ENCODE measurements around the gene ZNF134. TPM values are rescaled to one million over a fixed set of nuclear protein-coding genes. Genes with fewer than 3 reads are reported as not detected.

ZNF134 gene
- 10 to 100 TPM; 18.8 to 19.5 TPM for total RNA-seq

DNA sequence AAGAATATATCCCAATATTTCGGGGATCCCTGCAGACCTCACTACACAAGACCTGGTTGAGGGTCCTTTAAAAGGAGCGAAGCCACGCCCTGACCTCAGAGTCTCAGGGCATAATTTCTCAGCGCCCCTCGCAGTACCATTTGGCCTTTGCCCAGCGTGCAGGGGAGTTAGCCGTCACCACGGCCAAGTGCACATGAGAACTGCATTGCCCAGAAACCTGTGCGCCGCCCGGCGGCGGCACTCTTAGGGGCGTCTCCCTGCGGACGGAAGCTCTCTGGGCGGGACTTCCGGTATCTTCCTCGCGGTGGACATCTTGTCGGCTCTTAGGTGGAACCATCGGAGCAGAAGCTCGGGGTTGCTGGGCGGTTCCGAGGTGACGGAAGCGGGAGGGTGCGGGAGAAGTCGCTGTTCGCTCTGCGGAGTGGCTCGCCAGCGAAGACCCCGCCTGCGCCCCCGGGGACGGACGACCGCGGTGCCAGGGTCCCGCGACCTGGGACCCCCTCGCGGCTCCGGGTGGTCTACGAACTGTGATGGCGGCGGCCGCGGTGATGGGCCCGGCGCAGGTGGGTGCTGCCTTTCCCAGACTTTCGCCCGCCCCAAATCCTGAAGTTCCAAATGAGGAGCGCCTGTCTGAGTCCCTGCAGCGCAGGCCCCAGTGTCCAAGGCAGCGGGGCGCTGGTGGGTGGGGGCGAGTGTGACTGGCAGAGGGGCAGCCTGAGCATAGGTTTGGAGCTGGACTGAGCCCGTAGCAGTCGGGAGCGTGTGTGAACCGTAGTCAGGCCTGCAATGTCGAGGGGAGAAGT lies at the start of gene ZNF134:
ZNF134 (plus strand) TSS at position 302 of the 803 bp plus-strand sequence. CDS start 5,227 bp downstream, outside the sequence.
- H3K4me3 Mint-ChIP-seq: peak within 1 kb of the TSS; percentile 85
- DNase-seq: peak; percentile 90
- H3K4me1 Mint-ChIP-seq: peaks cover 11% of the 10 kb centered on the region
- peaks cover 50% of the 10 kb centered on the region for H3K9me3 Mint-ChIP-seq
- peaks cover 66% of the 10 kb centered on the region for H3K36me3 Mint-ChIP-seq
- peak within 1 kb of the TSS; percentile 80 for H3K27ac Mint-ChIP-seq
- H3K27me3 Mint-ChIP-seq: no peaks in the 10 kb centered on the region

DNA sequence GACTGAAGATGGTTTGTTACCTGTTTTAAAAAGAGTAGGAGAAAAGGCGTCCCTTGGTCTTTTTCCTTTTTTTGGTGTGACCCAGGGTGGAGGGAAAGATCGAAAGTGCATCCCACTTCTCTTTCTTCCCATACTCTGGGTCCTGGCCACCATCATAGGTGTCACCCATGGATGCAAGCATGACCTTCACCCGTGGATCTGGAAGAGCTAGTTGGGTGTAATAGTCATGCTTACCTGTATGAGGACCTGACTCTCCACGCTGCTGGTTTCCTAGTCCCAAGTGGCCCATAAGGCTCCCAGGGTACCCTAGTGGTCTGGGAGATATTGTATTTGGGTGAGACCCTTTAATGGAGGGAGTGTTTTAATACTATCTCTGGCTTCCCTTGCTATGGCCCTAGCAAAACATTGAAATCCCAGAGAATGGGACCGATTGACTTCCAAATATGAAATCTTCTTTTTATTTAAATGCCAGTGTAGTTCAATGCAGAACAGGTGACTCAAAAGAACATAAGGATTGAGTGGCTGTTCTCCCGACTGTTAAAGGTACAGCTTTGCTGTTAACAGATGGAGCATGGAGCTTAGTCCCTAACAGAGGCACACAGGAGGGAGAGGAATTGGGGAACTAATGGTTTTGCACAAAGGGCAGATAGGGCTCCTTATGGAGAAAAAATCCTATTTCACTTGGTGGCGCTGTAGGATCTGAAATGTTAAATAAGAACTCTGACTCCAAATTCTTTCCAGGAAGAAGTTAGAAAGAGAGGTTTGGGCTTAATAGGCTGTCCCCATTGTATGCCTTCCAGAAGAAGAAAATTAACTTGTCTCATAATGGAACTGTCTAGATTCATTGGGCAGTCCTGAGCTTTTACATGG lies 47.4 kb upstream of the ZNF134 start:
- H3K36me3 Mint-ChIP-seq: peaks cover 31% of the 10 kb centered on the region
- H3K4me3 Mint-ChIP-seq: no peak overlapping the region
- H3K27me3 Mint-ChIP-seq: no peaks in the 10 kb centered on the region
- peaks cover 65% of the 10 kb centered on the region for H3K9me3 Mint-ChIP-seq
- no peak overlapping the region for H3K27ac Mint-ChIP-seq
- peak; percentile 9 for DNase-seq
- H3K4me1 Mint-ChIP-seq: no peaks in the 10 kb centered on the region

DNA sequence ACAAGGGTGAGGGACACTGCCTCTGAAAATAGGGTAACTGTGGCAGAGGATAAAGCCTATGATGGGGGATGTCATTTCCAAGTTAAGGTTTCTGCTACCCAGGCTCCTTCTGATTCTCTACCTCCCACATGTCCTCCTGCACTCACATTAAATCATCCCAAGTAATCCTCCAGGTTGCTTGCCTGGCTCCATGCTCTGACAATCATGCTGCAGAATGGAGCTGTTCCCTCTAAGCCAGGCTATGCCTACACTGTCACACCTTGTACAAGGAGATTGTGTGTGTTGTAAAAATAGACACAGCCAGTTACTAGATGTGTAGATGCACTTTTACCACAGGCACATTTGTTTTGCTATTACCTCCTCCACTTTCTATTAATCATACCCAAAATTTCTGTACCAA lies 43.3 kb upstream of the ZNF134 start:
- Mint-ChIP-seq H3K27me3 (no peaks in the 10 kb centered on the region), H3K36me3 (peaks cover 60% of the 10 kb centered on the region), H3K4me1 (no peaks in the 10 kb centered on the region), H3K27ac (no peak overlapping the region), H3K9me3 (peaks cover 75% of the 10 kb centered on the region), H3K4me3 (no peak overlapping the region)
- DNase-seq: no peak

DNA sequence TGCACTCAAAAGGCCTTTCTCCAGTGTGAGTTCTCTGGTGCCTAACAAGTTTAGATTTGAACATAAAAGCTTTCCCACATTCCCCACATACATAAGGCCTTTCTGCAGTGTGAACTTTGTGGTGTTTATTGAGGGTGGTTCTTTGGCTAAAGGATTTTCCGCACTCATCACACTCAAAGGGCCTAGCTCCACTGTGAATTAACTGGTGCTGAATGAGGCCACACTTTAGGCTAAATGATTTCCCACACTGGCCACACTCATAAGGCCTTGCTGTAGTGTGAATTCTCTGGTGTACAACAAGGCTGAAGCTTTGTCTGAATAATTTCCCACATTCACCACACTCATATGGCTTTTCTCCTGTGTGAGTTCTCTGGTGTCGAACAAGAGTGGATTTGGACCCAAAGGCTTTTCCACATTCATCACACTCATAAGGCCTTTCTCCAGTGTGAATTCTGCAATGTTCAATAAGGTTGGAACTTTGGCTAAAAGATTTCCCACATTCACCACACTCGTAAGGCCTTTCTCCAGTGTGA lies 41.6 kb upstream of the ZNF134 start:
- Mint-ChIP-seq H3K36me3 (peaks cover 75% of the 10 kb centered on the region), H3K9me3 (peaks cover 76% of the 10 kb centered on the region), H3K27ac (no peak overlapping the region), H3K4me3 (no peak overlapping the region), H3K4me1 (peaks cover 3% of the 10 kb centered on the region), H3K27me3 (no peaks in the 10 kb centered on the region)
- DNase-seq: no peak

DNA sequence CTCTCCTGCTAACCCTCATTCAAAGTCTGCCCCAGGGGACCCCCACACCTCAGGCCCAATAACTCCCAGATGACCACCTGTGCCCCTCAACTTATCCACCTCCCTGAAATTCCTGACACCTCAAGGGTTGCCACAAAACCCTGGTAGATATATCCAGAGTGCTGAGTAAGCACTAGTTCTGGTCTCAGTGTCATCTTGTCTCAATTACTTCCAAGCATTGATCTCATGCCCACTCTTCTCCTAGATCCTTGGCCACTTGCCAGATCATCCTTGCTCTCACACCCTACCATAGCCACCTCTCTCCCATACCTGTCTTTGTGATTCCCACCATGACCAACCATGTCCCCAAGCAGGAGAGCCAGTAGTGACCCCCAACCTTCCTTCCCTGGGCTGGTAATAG lies 37.4 kb upstream of the ZNF134 start:
- Mint-ChIP-seq H3K27me3 (no peaks in the 10 kb centered on the region), H3K36me3 (peaks cover 67% of the 10 kb centered on the region), H3K27ac (peak overlapping the region; percentile 71), H3K4me3 (no peak overlapping the region), H3K9me3 (peaks cover 64% of the 10 kb centered on the region), H3K4me1 (peaks cover 16% of the 10 kb centered on the region)
- DNase-seq: no peak

DNA sequence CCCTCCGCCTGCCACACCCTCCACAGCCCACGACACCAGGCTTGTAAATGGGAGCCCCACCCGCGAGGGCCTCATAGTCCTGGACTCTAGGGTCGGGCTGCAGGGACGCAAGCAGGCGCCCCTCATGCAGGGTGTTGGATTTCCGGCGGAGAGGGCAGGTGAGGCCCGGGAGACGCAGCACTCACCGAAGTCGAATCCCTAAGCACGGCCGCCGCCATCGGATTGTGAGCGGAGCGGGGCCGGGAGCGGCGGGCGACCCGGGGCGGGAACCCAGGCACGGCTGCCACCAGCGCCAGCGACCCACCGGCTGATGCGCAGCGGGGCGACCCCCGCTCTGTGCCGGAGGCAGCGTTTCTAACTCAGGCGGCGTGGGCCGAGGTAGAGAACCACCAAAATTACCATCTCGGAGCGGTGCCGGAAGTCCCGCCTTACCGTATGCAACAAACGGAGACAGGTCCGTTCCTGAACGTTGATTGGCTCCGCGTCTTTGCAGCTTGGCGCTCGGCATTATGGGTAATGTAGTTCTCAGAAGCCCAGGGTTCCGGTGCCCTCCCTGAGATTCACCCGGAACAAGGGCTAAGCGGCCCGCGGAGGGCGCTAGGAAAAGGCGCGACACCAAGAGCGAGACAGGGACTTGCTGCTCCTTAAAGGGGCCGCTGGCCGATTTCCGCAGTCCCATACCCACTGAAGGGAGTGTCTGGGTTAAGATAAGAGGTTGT lies 35.4 kb upstream of the ZNF134 start, which contains the start of gene ZNF416:
ZNF416 (minus strand) TSS at position 425 of the 719 bp plus-strand sequence; CDS start at position 218, 207 bp downstream.
- H3K36me3 Mint-ChIP-seq: peaks cover 61% of the 10 kb centered on the region
- peaks cover 54% of the 10 kb centered on the region for H3K9me3 Mint-ChIP-seq
- peaks cover 16% of the 10 kb centered on the region for H3K4me1 Mint-ChIP-seq
- peak; percentile 94 for DNase-seq
- no peaks in the 10 kb centered on the region for H3K27me3 Mint-ChIP-seq
- H3K27ac Mint-ChIP-seq: peak within 1 kb of the TSS; percentile 81
- H3K4me3 Mint-ChIP-seq: peak within 1 kb of the TSS; percentile 82

DNA sequence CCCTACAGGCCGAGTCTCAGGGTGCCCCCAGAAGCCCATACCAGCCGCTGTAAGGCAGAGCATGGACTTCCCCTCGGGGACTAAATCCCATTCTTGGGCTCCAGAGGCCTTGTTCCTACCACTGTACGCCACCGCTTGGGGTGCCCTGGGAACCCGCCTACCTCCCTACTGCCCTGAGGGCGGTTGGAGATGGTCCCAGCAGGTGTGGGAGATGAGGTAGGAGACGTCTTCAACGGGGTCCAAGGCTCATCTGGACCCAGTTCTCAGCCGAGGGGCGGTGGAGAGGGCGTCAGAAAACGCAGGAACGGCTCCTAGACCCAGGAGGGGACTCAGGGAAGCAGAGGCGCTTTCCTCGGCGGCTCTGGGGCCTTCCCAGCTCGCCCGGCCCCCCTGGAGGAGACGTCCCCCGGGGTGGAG lies 30.9 kb upstream of the ZNF134 start:
- peaks cover 18% of the 10 kb centered on the region for H3K4me1 Mint-ChIP-seq
- H3K36me3 Mint-ChIP-seq: peaks cover 59% of the 10 kb centered on the region
- no peak for DNase-seq
- H3K27me3 Mint-ChIP-seq: no peaks in the 10 kb centered on the region
- peaks cover 53% of the 10 kb centered on the region for H3K9me3 Mint-ChIP-seq
- no peak overlapping the region for H3K4me3 Mint-ChIP-seq
- H3K27ac Mint-ChIP-seq: peak overlapping the region; percentile 82

DNA sequence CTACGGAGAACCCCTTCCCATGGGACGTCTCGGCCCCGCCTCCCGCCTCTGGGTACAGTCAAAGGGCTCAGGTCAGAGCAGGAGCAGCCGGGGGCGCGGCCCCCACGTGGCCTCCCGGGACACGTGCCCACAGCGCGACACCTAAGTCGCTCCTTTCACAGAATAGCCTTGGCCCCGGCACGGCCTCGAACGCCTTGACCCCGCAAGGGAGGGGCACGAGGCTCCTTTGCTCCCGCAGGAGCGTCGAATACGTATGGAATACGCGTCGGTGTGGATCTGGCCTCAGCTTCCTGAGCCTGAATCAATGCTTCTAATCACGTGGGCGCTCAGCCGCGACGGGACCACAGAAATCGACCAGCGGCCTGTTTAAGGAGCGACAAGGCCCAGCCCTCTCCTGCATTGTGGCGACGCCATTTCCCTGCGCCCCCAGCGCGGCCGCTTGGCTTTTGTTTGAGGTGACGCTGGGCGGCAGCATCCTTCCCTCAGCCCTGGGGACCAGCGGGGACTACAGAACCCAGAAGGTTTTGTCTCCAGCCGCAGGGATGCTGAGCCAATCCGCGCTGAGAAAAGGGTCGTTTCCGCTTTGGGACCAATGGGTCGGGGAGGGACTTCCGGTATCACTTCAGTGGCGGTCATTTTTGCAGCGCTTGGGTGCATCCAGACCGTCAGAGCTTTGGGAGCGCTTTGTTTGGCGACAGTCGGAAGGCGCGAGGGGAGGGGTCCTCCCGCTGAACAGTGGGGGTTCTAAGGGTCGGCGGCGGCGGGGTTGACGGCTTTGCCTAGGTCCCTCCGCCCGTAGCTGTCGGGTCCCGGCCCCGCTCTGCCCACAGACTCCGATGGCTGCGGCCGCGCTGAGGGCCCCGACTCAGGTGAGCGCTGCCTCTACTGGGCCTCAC lies 30.3 kb upstream of the ZNF134 start, which contains the start of gene ZIK1:
ZIK1 (plus strand) TSS at position 625 of the 896 bp plus-strand sequence; CDS start at position 837, 212 bp downstream.
- peak; percentile 87 for DNase-seq
- Mint-ChIP-seq H3K36me3 (peaks cover 63% of the 10 kb centered on the region), H3K4me3 (peak within 1 kb of the TSS; percentile 88), H3K27me3 (no peaks in the 10 kb centered on the region), H3K27ac (peak within 1 kb of the TSS; percentile 82), H3K9me3 (peaks cover 56% of the 10 kb centered on the region), H3K4me1 (peaks cover 17% of the 10 kb centered on the region)

DNA sequence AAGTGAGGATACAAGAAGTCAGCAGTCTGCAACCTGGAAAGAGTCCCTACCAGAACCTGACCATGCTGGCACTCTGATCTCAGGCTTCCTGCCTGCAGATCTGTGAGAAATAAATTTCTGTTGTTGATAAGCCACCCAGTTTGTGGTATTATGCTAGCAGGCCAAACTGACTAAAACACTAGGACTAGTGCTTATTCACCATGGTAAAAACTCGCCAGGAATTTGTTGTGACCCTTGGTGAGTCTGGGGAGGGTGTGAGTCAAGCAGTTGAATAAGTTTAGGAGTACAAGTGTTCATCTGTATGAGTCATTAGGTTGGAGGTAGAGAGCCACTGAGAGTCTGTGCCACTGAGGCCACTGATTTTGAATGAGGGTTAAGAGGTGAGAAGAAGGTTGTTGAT lies 26.5 kb upstream of the ZNF134 start:
- no peak overlapping the region for H3K4me3 Mint-ChIP-seq
- H3K9me3 Mint-ChIP-seq: peaks cover 70% of the 10 kb centered on the region
- H3K27me3 Mint-ChIP-seq: no peaks in the 10 kb centered on the region
- H3K4me1 Mint-ChIP-seq: peaks cover 12% of the 10 kb centered on the region
- H3K36me3 Mint-ChIP-seq: peaks cover 93% of the 10 kb centered on the region
- H3K27ac Mint-ChIP-seq: no peak overlapping the region
- DNase-seq: no peak

DNA sequence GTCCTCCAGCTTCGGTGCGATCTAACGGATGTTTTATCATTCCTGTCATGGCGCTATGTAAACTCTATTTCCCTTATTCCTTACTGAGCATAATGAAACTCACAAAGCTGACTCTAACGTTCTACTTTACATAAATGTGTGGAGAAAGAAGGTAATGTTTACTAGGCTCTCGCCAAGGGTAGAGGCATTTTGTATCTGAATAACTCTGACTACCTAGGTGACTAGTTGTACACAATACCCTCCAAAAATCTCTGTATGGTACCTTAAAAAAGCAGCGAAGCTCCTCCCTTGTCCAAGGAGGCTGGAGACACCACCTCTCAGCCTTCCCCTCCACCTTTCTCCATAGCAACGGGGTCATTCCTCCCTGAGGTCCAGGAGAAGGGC lies 14.7 kb upstream of the ZNF134 start:
- H3K9me3 Mint-ChIP-seq: peaks cover 50% of the 10 kb centered on the region
- H3K4me3 Mint-ChIP-seq: peak overlapping the region; percentile 88
- peaks cover 17% of the 10 kb centered on the region for H3K4me1 Mint-ChIP-seq
- H3K36me3 Mint-ChIP-seq: peaks cover 47% of the 10 kb centered on the region
- peak overlapping the region; percentile 87 for H3K27ac Mint-ChIP-seq
- DNase-seq: no peak
- H3K27me3 Mint-ChIP-seq: no peaks in the 10 kb centered on the region

DNA sequence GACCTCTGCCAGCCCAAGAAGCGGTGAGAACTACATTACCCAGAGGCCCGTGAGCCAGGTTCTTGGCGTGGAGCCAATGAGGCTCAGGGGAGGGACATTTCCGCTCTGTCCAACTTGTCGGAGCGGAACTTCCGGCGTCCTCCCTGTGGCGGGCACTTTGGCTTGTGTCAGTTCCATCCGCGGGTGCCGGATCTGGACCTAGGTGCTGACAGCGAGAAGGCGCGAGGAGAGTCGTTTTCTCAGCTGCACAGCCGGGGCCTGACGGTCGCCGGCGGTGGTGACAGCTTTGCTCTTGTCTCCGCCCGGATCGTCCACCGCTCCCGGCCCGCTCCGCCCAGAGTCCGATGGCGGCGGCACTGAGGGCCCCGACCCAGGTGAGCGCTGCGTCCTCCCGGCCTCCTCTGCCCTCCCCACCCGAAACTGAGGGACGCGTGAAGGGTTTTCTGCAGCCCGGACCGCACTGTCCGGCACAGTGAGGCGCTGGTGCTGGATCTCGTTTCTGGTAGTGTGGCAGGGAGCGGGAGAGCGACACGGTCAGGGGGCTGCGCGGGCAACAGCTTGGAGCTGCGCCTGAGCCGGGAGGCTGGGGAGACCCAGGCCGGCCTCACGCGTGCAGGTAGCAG lies 14.2 kb upstream of the ZNF134 start, which contains the start of gene ZNF530:
ZNF530 (plus strand) TSS at position 125 of the 623 bp plus-strand sequence. CDS start 4,461 bp downstream, outside the sequence.
- DNase-seq: peak; percentile 91
- Mint-ChIP-seq H3K27me3 (no peaks in the 10 kb centered on the region), H3K27ac (peak within 1 kb of the TSS; percentile 87), H3K4me1 (peaks cover 17% of the 10 kb centered on the region), H3K9me3 (peaks cover 54% of the 10 kb centered on the region), H3K36me3 (peaks cover 52% of the 10 kb centered on the region), H3K4me3 (peak within 1 kb of the TSS; percentile 88)

DNA sequence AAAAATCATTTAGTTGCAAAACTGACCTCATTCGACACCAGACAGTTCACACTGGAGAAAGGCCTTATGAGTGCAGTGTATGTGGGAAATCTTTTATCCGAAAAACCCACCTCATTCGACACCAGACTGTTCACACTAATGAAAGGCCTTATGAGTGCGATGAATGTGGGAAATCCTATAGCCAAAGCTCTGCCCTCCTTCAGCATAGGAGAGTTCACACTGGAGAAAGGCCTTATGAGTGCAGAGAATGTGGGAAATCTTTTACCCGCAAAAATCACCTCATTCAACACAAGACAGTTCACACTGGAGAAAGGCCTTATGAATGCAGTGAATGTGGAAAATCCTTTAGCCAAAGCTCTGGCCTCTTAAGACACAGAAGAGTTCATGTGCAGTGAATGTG lies 7.1 kb upstream of the ZNF134 start:
- Mint-ChIP-seq H3K4me1 (no peaks in the 10 kb centered on the region), H3K27me3 (no peaks in the 10 kb centered on the region), H3K36me3 (peaks cover 82% of the 10 kb centered on the region), H3K27ac (no peak overlapping the region), H3K9me3 (peaks cover 47% of the 10 kb centered on the region), H3K4me3 (no peak overlapping the region)
- no peak for DNase-seq

DNA sequence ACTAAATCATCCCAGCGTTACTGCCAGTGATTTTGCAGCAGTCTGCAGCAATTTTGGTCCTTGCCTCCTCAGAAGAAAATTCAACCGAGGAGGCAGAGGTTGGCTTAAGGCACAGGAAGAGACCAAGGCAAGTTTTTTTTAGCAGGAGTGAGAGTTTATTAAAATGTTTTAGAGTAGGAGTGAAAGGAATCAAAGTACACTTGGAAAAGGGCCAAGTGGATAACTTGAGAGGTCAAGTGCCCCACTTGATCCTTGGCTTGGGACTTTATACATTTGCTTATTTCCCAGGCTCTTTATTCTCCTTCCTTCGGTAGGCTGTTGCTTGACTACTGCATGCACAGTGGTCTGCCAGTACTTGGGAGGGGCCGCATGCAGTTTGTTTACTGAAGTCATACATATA lies 2.9 kb upstream of the ZNF134 start:
- Mint-ChIP-seq H3K27ac (no peak overlapping the region), H3K4me3 (no peak overlapping the region), H3K27me3 (no peaks in the 10 kb centered on the region), H3K9me3 (peaks cover 38% of the 10 kb centered on the region), H3K4me1 (peaks cover 11% of the 10 kb centered on the region), H3K36me3 (peaks cover 66% of the 10 kb centered on the region)
- no peak for DNase-seq

Measured in activated naive CD8-positive, alpha-beta T cell treated with anti-CD3 and anti-CD28 coated beads for 36 hours (primary cell).